Keratinocyte (primary cell): ENCODE data around the gene SCCPDH.

Experiments
- EZH2 ChIP-seq: IDR thresholded peaks from one replicate; pipeline ENCODE4 v1.6.1; 2012; ENCODE audit warnings: inconsistent platforms, mild to moderate bottlenecking, low read length, moderate library complexity
- TF ChIP-seq, protein P1 (sequence below), 3 experiments: IDR thresholded peaks in 1 of 3; conservative IDR thresholded peaks in 1 of 3; optimal IDR thresholded peaks in 1 of 3; 2 replicates in 2 of 3; 3 replicates in 1 of 3; pipeline versions ENCODE3 to v1.5.1; 2011; ENCODE audit warnings: low read length in 3 of 3, mild to moderate bottlenecking in 3 of 3, moderate library complexity in 2 of 3, control low read depth in 1 of 3, inconsistent platforms in 1 of 3; ENCODE audit not compliant: insufficient read depth in 2 of 3; ENCODE audit errors: extremely low read depth in 1 of 3

DNA sequence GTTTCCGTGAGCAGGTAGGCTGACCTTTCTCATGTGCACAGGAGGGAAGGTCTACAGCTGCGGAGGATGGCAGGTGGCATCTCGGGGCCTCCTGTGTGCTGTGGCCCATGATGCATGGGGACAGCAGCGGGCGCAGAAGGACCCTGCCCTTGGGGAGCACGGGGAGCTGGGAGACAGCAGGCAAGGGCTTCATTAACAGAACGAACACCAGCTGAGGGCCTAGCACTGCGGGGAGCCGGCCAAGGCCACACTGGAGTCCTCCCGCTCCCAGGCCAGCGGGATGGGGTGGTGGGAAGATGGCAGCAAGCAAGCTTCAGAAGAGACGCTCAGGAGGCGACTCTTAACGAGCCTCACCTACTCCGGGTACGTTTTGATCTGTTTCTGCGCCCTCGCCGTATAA lies 66.6 kb downstream of the SCCPDH start:
- TF ChIP-seq, protein P1, sequence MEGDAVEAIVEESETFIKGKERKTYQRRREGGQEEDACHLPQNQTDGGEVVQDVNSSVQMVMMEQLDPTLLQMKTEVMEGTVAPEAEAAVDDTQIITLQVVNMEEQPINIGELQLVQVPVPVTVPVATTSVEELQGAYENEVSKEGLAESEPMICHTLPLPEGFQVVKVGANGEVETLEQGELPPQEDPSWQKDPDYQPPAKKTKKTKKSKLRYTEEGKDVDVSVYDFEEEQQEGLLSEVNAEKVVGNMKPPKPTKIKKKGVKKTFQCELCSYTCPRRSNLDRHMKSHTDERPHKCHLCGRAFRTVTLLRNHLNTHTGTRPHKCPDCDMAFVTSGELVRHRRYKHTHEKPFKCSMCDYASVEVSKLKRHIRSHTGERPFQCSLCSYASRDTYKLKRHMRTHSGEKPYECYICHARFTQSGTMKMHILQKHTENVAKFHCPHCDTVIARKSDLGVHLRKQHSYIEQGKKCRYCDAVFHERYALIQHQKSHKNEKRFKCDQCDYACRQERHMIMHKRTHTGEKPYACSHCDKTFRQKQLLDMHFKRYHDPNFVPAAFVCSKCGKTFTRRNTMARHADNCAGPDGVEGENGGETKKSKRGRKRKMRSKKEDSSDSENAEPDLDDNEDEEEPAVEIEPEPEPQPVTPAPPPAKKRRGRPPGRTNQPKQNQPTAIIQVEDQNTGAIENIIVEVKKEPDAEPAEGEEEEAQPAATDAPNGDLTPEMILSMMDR (optimal IDR thresholded peaks at IDR 0.05 in 1 of 3, IDR thresholded peaks at IDR 0.05 in 1 of 3, conservative IDR thresholded peaks at IDR 0.05 in 1 of 3; ENCODE audit: extremely low read depth in 1 of 3, insufficient read depth in 2 of 3, low read length in 3 of 3) = no peak
- TF ChIP-seq EZH2 = no peak
